Neutrophil (primary cell): ENCODE measurements around the gene SZT2.

Source experiments
- H3K27ac ChIP-seq: fragments of 200-600 bp; sonication (generic); 2 replicates; pipeline ENCODE4 v1.5.1; 2016; ENCODE audit warnings: mild to moderate bottlenecking, moderate library complexity
- H3K27me3 ChIP-seq: fragments of 200-600 bp; sonication (generic); 2 replicates; pipeline ENCODE4 v1.6.0; 2016; ENCODE audit warnings: mild to moderate bottlenecking
- H3K36me3 ChIP-seq: fragments of 200-600 bp; sonication (generic); 2 replicates; pipeline ENCODE4 v1.5.1; 2017
- H3K4me1 ChIP-seq, 2 experiments: fragments of 200-600 bp in 1 of 2; sonication (generic) in 1 of 2; 1 replicate in 1 of 2; 2 replicates in 1 of 2; pipeline versions ENCODE4 v1.5.1 to v1.6.1; 2013 to 2016; ENCODE audit warnings: low read depth in 1 of 2, low read length in 1 of 2, mild to moderate bottlenecking in 1 of 2, moderate library complexity in 1 of 2; ENCODE audit not compliant: control insufficient read depth in 1 of 2, insufficient read depth in 1 of 2
- H3K4me3 ChIP-seq, 2 experiments: fragments of 200-600 bp in 1 of 2; sonication (generic) in 1 of 2; 1 replicate in 1 of 2; 2 replicates in 1 of 2; pipeline ENCODE4 v1.5.1; 2013 to 2016; ENCODE audit warnings: low read depth in 1 of 2, low read length in 1 of 2, mild to moderate bottlenecking in 1 of 2, moderate library complexity in 1 of 2
- H3K9me3 ChIP-seq: fragments of 200-600 bp; sonication (generic); 2 replicates; pipeline ENCODE4 v1.5.1; 2016
- TF ChIP-seq, protein P1 (sequence below): fragments of 200-600 bp; sonication (generic); IDR thresholded peaks from 2 replicates; pipeline ENCODE4 v1.5.1; 2016; ENCODE audit warnings: antibody characterized with exemption

Gene SZT2

DNA sequence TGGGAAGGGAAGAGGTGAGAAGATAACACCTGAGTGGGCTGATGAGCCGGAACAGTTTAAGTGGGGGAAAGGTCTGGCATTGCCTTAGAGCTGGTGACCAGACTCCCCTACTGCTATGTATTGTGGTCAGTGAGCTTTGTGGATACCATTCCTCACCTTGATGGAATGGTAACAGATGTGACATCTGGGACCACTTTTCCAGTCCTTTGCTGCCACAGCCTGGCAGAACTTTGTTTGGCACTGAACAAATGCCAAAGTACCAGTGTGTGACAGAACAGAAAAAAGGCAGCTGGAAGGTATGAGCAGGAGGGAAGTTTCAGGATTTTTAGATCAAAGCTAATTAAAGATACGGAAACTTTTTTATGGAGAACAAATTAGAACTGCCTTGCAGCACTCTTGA, 6.2 kb upstream of the SZT2 start:
- H3K4me3 ChIP-seq, result no peak overlapping the region
- H3K27ac ChIP-seq, result no peak overlapping the region
- no peaks in the 10 kb centered on the region for H3K9me3 ChIP-seq
- H3K4me1 ChIP-seq, result peaks cover 31 to 33% of the 10 kb centered on the region in 2 experiments
- TF ChIP-seq, protein P1, sequence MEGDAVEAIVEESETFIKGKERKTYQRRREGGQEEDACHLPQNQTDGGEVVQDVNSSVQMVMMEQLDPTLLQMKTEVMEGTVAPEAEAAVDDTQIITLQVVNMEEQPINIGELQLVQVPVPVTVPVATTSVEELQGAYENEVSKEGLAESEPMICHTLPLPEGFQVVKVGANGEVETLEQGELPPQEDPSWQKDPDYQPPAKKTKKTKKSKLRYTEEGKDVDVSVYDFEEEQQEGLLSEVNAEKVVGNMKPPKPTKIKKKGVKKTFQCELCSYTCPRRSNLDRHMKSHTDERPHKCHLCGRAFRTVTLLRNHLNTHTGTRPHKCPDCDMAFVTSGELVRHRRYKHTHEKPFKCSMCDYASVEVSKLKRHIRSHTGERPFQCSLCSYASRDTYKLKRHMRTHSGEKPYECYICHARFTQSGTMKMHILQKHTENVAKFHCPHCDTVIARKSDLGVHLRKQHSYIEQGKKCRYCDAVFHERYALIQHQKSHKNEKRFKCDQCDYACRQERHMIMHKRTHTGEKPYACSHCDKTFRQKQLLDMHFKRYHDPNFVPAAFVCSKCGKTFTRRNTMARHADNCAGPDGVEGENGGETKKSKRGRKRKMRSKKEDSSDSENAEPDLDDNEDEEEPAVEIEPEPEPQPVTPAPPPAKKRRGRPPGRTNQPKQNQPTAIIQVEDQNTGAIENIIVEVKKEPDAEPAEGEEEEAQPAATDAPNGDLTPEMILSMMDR, result no peak
- H3K27me3 ChIP-seq, result no peaks in the 10 kb centered on the region
- peaks cover 72% of the 10 kb centered on the region for H3K36me3 ChIP-seq

DNA sequence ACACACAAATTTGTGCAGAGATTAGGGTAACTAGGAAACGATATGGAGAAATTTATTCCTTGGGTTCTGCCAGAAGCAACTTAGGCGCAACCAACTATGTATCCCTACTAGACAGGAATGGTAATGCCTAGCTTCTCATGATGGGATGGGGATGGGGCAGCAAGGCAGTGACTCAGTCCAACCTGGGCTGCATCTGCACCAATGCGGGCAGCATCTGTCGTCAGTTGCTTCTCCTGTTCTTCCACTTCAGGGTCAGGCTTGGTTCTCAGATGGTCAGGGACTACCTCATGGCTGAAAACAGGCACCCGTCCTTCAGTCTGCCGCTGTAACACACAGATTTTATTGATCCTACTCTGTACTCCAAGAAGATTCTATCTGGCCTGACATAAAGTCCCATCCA, 3.0 kb upstream of the SZT2 start:
- Histone ChIP-seq H3K4me3 (no peak overlapping the region), H3K36me3 (peaks cover 59% of the 10 kb centered on the region), H3K27me3 (no peaks in the 10 kb centered on the region), H3K4me1 (peaks cover 48 to 50% of the 10 kb centered on the region in 2 experiments), H3K9me3 (no peaks in the 10 kb centered on the region), H3K27ac (peak overlapping the region; percentile 88)
- TF ChIP-seq, protein P1, result no peak

DNA sequence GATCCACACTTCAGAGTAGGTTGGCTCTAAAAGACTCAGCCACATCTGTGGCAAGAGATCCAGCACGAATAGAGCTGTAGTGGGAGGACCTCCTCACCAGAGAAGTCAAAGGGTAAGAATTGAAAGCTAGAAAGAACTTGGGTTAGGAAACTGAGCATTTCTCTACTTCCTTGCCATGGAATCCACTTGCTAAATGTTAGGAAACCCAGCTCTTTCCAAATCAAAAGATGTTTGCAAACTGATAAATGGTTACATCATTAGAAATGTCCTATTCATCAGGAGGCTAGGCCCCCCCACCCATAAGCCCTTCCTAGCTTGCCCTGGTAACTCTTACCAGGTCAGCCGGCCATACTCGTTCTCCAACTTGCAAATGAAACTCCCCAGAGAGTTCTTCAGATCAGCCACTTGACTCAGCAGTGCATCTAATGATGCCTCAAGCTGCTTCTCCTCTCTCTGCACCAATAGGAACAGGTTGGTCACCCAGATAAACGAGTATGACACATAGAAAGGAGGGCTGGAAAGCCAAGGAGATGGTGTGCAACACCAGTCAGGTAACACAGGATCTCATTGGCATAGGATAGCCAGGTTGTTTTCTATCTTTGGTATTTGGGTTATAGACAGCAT, 1.6 kb upstream of the SZT2 start:
- TF ChIP-seq, protein P1, result no peak
- Histone ChIP-seq H3K9me3 (no peaks in the 10 kb centered on the region), H3K4me3 (peak overlapping the region in 1 of 2 experiments; percentile 82), H3K4me1 (peaks cover 38 to 43% of the 10 kb centered on the region in 2 experiments), H3K27me3 (no peaks in the 10 kb centered on the region), H3K27ac (peak overlapping the region; percentile 88), H3K36me3 (peaks cover 45% of the 10 kb centered on the region)

DNA sequence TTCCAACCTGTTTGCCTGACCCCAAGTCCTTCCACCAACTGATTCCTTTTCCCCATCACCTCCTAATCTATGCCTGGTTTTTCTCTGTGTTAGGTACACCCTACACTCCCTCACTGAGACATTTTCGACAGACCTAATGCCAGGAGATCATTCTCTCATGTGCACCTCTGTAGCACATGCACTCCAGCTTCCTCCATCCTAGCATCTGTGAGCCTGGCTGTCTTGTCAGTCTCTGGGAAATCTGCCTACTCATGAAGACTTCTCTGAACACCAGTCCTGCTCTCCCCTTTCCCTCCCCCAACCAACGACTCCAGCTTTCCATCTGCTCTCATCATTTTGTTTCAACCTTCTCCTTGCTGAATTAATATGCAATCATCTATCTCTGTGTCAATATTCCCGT, 1.1 kb upstream of the SZT2 start:
- Histone ChIP-seq H3K36me3 (peaks cover 39% of the 10 kb centered on the region), H3K27ac (peak overlapping the region; percentile 88), H3K9me3 (no peaks in the 10 kb centered on the region), H3K4me3 (peak overlapping the region in 1 of 2 experiments; percentile 82), H3K27me3 (no peaks in the 10 kb centered on the region), H3K4me1 (peaks cover 38 to 43% of the 10 kb centered on the region in 2 experiments)
- TF ChIP-seq, protein P1, result no peak

DNA sequence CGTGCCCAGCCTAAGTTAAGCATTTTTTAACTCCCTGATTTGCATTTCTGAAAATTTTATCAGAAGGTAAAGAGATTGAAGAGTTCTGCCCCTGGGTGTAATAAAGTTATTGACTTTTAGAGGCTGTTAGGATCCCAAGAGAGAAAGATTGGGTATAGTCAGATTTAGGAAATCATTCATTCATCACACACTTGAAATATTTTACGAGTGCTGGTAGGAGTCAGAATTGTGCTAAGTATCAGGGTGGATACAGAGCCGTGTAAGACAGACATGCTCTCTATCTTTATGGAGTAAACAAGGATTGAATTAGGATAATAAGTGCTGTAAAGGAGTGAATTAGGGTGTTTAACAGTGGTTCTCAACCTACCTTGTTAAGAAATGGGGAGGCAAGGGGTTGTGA, 3.0 kb downstream of the SZT2 start:
- TF ChIP-seq, protein P1, result no peak
- Histone ChIP-seq H3K27ac (no peak overlapping the region), H3K36me3 (peaks cover 12% of the 10 kb centered on the region), H3K9me3 (no peaks in the 10 kb centered on the region), H3K27me3 (no peaks in the 10 kb centered on the region), H3K4me1 (peaks cover 27 to 31% of the 10 kb centered on the region in 2 experiments), H3K4me3 (no peak overlapping the region)
